Upper lobe of left lung (tissue), 4 donors: ENCODE results near the gene GRIN1.

Source experiments
- EP300 ChIP-seq, 4 donors: sonication (generic); formaldehyde crosslinking; IDR thresholded peaks; one replicate each; pipeline ENCODE4 v1.5.1; 2017; ENCODE audit warnings: antibody characterized with exemption in 4 of 4, control low read depth in 2 of 4
- TF ChIP-seq, protein P1 (sequence below), 6 experiments: fragments of 450-650 bp in 4 of 6; fragments of 200-600 bp in 2 of 6; sonication (generic) in 2 of 6; IDR thresholded peaks; one replicate each; pipeline ENCODE4 v1.5.1; 2016 to 2019; ENCODE audit warnings: antibody characterized with exemption in 6 of 6

GRCh38 chr9:137158625-137159024 is 19.7 kb downstream of the GRIN1 start:
- no peak for TF ChIP-seq EP300 (IDR thresholded peaks at IDR 0.05)
- TF ChIP-seq, protein P1, sequence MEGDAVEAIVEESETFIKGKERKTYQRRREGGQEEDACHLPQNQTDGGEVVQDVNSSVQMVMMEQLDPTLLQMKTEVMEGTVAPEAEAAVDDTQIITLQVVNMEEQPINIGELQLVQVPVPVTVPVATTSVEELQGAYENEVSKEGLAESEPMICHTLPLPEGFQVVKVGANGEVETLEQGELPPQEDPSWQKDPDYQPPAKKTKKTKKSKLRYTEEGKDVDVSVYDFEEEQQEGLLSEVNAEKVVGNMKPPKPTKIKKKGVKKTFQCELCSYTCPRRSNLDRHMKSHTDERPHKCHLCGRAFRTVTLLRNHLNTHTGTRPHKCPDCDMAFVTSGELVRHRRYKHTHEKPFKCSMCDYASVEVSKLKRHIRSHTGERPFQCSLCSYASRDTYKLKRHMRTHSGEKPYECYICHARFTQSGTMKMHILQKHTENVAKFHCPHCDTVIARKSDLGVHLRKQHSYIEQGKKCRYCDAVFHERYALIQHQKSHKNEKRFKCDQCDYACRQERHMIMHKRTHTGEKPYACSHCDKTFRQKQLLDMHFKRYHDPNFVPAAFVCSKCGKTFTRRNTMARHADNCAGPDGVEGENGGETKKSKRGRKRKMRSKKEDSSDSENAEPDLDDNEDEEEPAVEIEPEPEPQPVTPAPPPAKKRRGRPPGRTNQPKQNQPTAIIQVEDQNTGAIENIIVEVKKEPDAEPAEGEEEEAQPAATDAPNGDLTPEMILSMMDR (IDR thresholded peaks at IDR 0.05): no peak
